Omental fat pad (tissue), 4 donors: ENCODE measurements around the gene ZNF543. TPM values are rescaled to one million over a fixed set of nuclear protein-coding genes. Genes with fewer than 3 reads are reported as not detected.
A peak's percentile ranks its signal among the peaks of the same experiment; 100 is the strongest.
"Not testable (repeated sequence)": the region's sequence is repeated elsewhere in the genome, so short reads cannot be mapped to it uniquely, and the experiment has no call there.

Source experiments
- ATAC-seq: fragments of 150-250 bp; one replicate; pipeline ENCODE4 v1.9.1; 2016; ENCODE audit warnings: mild to moderate bottlenecking, moderate library complexity; ENCODE audit not compliant: low FRiP score
- DNase-seq: peaks from one replicate; pipeline ENCODE4 v3.0.0-alpha.2; 2019; ENCODE audit warnings: low spot score
- total RNA-seq, 4 donors: library from RNA; depleted of rRNA; stranded (reverse); fragments of >200 nt; gene quantifications; one replicate each; pipeline ENCODE4 v1.1.0, GENCODE V29; 2016
- TF ChIP-seq, protein P1 (sequence below), 3 donors: fragments of 450-650 bp; IDR thresholded peaks; one replicate each; pipeline ENCODE4 v1.5.1; 2016 to 2017; ENCODE audit warnings: antibody characterized with exemption in 3 of 3, mild to moderate bottlenecking in 3 of 3, moderate library complexity in 2 of 3

ZNF543 gene
- 1 to 10 TPM; 5.6 to 8.4 (median 7.3) TPM for total RNA-seq

- ATAC-seq (peak; percentile 99), DNase-seq (peak; percentile 94)
- TF ChIP-seq, protein P1, sequence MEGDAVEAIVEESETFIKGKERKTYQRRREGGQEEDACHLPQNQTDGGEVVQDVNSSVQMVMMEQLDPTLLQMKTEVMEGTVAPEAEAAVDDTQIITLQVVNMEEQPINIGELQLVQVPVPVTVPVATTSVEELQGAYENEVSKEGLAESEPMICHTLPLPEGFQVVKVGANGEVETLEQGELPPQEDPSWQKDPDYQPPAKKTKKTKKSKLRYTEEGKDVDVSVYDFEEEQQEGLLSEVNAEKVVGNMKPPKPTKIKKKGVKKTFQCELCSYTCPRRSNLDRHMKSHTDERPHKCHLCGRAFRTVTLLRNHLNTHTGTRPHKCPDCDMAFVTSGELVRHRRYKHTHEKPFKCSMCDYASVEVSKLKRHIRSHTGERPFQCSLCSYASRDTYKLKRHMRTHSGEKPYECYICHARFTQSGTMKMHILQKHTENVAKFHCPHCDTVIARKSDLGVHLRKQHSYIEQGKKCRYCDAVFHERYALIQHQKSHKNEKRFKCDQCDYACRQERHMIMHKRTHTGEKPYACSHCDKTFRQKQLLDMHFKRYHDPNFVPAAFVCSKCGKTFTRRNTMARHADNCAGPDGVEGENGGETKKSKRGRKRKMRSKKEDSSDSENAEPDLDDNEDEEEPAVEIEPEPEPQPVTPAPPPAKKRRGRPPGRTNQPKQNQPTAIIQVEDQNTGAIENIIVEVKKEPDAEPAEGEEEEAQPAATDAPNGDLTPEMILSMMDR (IDR thresholded peaks at IDR 0.05) = no peak
Measured at GRCh38 chr19:57320180-57321084, at the start of gene ZNF543. Gene ZNF543, plus strand, starts transcription at chr19:57320472. Its CDS starts 382 bp downstream, at chr19:57320854.

DNA sequence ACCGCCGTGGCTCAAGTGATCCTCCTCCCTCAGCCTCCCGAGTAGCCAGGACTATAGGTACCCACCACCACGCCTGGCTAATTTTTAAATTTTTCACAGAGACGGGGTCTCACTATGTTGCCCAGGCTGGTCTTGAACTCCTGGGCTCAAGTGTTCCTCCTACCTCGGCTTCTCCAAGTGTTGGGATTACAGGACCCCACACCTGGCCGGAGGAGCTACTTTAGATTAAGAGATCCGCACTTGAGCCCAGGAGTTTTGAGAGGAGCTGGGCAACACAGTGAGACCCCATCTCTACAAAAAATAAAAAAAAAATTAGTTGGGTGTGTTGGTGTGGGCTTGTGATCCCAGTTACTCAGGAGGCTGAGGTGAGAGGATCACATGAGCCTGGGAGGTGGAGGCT, 49.0 kb upstream of the ZNF543 start:
- DNase-seq (no peak), ATAC-seq (no peak)
- TF ChIP-seq, protein P1 (IDR thresholded peaks at IDR 0.05) = no peak

DNA sequence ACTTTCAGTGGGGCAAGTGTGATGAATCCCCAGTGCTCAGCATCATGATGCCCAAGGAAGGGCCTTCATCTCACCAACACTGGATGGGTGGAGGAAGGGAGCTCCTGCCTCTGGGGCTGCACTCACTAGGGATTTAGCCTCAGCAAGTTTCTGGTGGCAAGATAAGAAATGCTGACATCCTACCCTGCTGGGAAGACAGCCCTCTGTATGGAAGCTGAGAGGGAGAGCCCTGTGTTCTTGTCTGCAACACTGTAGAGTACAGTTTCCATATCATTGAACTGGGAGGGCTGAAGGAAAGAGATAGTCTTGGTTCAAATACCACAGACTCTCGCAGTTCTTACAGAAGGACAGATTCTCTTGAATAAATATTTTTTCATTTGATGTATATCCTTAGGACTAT, 47.3 kb upstream of the ZNF543 start:
- TF ChIP-seq, protein P1 (IDR thresholded peaks at IDR 0.05) = no peak
- no peak for DNase-seq
- ATAC-seq = no peak

GRCh38 chr19:57276430-57276829, 43.8 kb upstream of the ZNF543 start:
- ATAC-seq = no peak
- TF ChIP-seq, protein P1 (IDR thresholded peaks at IDR 0.05) = no peak
- DNase-seq = no peak

- not testable (repeated sequence) for ATAC-seq, DNase-seq
Measured at GRCh38 chr19:57278481-57278880, 41.8 kb upstream of the ZNF543 start.

- TF ChIP-seq, protein P1 (IDR thresholded peaks at IDR 0.05) = no peak
- peak; percentile 97 for ATAC-seq
- peak; percentile 82 for DNase-seq
Measured at GRCh38 chr19:57279418-57280164, 40.7 kb upstream of the ZNF543 start.

DNA sequence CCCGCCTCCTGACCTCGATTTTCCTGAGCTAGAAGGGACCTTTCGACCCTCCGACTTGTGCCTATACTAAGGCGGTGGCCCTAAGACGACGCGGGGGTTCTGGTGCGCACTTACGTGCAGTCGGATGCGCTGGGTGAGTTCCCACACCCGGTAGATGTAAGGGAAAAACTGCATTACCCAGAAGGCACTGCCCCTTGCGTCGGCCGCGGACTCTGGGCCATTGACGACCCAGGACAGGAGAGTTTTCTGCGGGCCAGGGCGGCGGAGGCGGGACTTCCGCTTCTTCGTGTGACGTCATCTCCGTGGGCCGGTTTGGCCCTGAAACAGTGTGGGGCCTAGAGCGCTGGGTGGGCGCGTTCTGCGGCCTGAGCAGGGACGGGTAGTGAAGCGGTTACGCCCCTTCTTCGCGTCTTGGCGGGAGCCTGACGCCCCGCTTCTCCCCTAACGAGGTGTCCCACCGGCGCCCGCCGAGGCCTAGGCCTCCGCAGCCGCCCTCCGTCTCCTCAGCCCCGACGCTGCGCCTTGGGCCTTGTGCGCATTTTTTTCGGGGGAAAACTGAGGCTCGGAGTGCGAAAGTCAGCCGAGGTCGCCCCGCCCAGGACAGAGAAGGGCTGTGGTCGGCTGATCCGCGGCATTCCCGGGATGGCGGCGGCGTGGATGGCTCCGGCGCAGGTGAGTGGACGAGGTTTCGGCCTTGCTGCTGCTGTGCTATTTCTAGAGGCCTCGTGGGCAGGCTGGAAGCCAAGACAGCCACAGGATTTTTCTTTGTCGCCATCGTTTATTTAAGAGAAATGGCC, 39.9 kb upstream of the ZNF543 start, which contains the start of gene ZNF460:
TSS of gene ZNF460 (plus strand) at position 321 of the 797 bp plus-strand sequence. CDS start at position 643, 322 bp downstream.
- TF ChIP-seq, protein P1 (IDR thresholded peaks at IDR 0.05) = no peak
- peak; percentile 84 for ATAC-seq
- peak; percentile 82 for DNase-seq
